HepG2 (cell line): ENCODE measurements around the gene SLC43A1. TPM values are rescaled to one million over a fixed set of nuclear protein-coding genes. Genes with fewer than 3 reads are reported as not detected.

Experiments used
- ATAC-seq: fragments of 200-7000 bp; cut with Tn5 transposase; 3 replicates; pipeline ENCODE4 v1.9.1; 2020; ENCODE audit warnings: mild to moderate bottlenecking, moderate library complexity
- BruUV-seq: library from RNA; stranded (reverse); fragments of 400-500 nt; replicated peaks from 2 replicates; lab custom pipeline; 2021; lab: Mats Ljungman, UMichigan
- CTCF ChIA-PET: fragments of 300-600 bp; formaldehyde crosslinking; extraction: SDS; loops from one replicate; lab custom pipeline; 2021; ENCODE audit warnings: low total read pairs, inconsistent platforms, low intra/inter-chr PET ratio; lab: Yijun Ruan, JAX
- POLR2A ChIA-PET: fragments of 350-600 bp; sonication (Branson Sonifier 250); formaldehyde crosslinking; loops from one replicate; lab custom pipeline; 2020; ENCODE audit warnings: antibody characterized with exemption, inconsistent platforms; lab: Yijun Ruan, JAX
- DNase-seq: peaks from one replicate; pipeline ENCODE4 v3.0.0-alpha.2; 2015; ENCODE audit warnings: low spot score
- FAIRE-seq: peaks from 3 replicates; lab custom pipeline; 2011; peaks lifted over from hg19 to GRCh38; lab: Jason Lieb, UNC
- H2AFZ ChIP-seq: one replicate; pipeline ENCODE4 v1.6.1; 2011; ENCODE audit warnings: low read length, inconsistent platforms
- H3K27ac ChIP-seq: fragments of 300-600 bp; 3 replicates; pipeline ENCODE4 v1.8.0; 2011; ENCODE audit warnings: mixed run types, mild to moderate bottlenecking, mixed read lengths, low read length, inconsistent platforms; ENCODE audit not compliant: insufficient read depth; ENCODE audit errors: extremely low read length
- H3K27me3 ChIP-seq, 2 experiments: fragments of 200-600 bp in 1 of 2; 2 replicates in 1 of 2; 3 replicates in 1 of 2; pipeline versions ENCODE4 v1.6.0 to v1.8.0; 2011; ENCODE audit warnings: low read length in 2 of 2, mild to moderate bottlenecking in 2 of 2, moderate library complexity in 2 of 2, inconsistent platforms in 1 of 2; ENCODE audit not compliant: insufficient read depth in 2 of 2, control insufficient read depth in 1 of 2
- H3K36me3 ChIP-seq, 2 experiments: fragments of 200-600 bp in 1 of 2; replicated peaks in 1 of 2; 2 replicates in 1 of 2; 3 replicates in 1 of 2; pipeline versions ENCODE4 v1.5.1 to v1.8.0; 2011; ENCODE audit warnings: low read length in 2 of 2, inconsistent platforms in 1 of 2; ENCODE audit not compliant: insufficient read depth in 2 of 2, control insufficient read depth in 1 of 2
- H3K4me1 ChIP-seq: 2 replicates; pipeline ENCODE4 v1.5.1; 2012; ENCODE audit warnings: low read length, inconsistent platforms; ENCODE audit not compliant: insufficient read depth
- H3K4me2 ChIP-seq: 2 replicates; pipeline ENCODE4 v1.6.0; 2011; ENCODE audit warnings: low read depth, low read length, inconsistent platforms
- H3K4me3 ChIP-seq, 3 experiments: fragments of 200-600 bp in 1 of 3; sonication (generic), shearing (Covaris generic) in 1 of 3; replicated peaks in 1 of 3; 2 replicates each; pipeline ENCODE4 v1.5.1; 2011 to 2016; ENCODE audit warnings: low read length in 3 of 3, inconsistent platforms in 2 of 3, low read depth in 2 of 3, mild to moderate bottlenecking in 2 of 3, control low read depth in 1 of 3, mixed read lengths in 1 of 3; ENCODE audit not compliant: insufficient read depth in 1 of 3
- H3K79me2 ChIP-seq: one replicate; pipeline ENCODE4 v1.6.1; 2011; ENCODE audit warnings: low read length, inconsistent platforms; ENCODE audit not compliant: insufficient read depth
- H3K9ac ChIP-seq: 2 replicates; pipeline ENCODE4 v1.6.0; 2011; ENCODE audit warnings: mild to moderate bottlenecking, low read depth, low read length, inconsistent platforms; ENCODE audit not compliant: insufficient read depth
- H3K9me3 ChIP-seq: 2 replicates; pipeline ENCODE4 v1.5.1; 2012; ENCODE audit warnings: mild to moderate bottlenecking, low read length
- H4K20me1 ChIP-seq: 2 replicates; pipeline ENCODE4 v1.6.0; 2011; ENCODE audit warnings: inconsistent platforms, mild to moderate bottlenecking, low read length, moderate library complexity; ENCODE audit not compliant: insufficient read depth
- ATF4 ChIP-seq, 2 experiments: fragments of 450-650 bp in 1 of 2; sonication (generic) in 1 of 2; formaldehyde crosslinking; IDR thresholded peaks; 2 replicates each; pipeline versions ENCODE4 v1.5.0 to v1.8.0; 2020 to 2022; ENCODE audit warnings: mild to moderate bottlenecking in 1 of 2, missing genetic modification reagents in 1 of 2
- EHMT2 ChIP-seq: fragments of 200-600 bp; sonication (generic); IDR thresholded peaks from 2 replicates; pipeline ENCODE4 v1.7.0; 2017; ENCODE audit warnings: antibody characterized with exemption, low read depth, low read length, borderline replicate concordance
- ELK4 ChIP-seq: sonication (generic); formaldehyde crosslinking; IDR thresholded peaks from 2 replicates; pipeline ENCODE4 v1.9.0; 2021; ENCODE audit warnings: missing genetic modification reagents, borderline replicate concordance
- NCOA1 ChIP-seq: sonication (generic); formaldehyde crosslinking; IDR thresholded peaks from 2 replicates; pipeline ENCODE4 v1.9.0; 2021; ENCODE audit warnings: missing genetic modification reagents
- ZBTB7A ChIP-seq: sonication (generic); formaldehyde crosslinking; IDR thresholded peaks from 2 replicates; pipeline ENCODE4 v1.8.0; 2022; ENCODE audit warnings: mild to moderate bottlenecking, missing genetic modification reagents
- ZNF382 ChIP-seq: sonication (generic); formaldehyde crosslinking; IDR thresholded peaks from 2 replicates; pipeline ENCODE4 v1.5.0; 2020; ENCODE audit warnings: missing genetic modification reagents, mild to moderate bottlenecking, borderline replicate concordance
- WGBS: methylation state at CpG from one replicate; pipeline ENCODE4 v1.1.6; 2017; ENCODE audit warnings: low lambda C conversion rate; 5-methylcytosine and 5-hydroxymethylcytosine counted together
- in situ Hi-C: cut with HindIII; loops from 2 replicates; pipeline ENCODE4 v1.10.0; 2017; ENCODE audit warnings: low pct_unique_long_range_greater_than_20kb; ENCODE audit not compliant: extremely low pct_ligation_motif_present
- intact Hi-C: fragments of 100-400 bp; cut with micrococcal nuclease; formaldehyde crosslinking; loops from one replicate; pipeline ENCODE4 v1.10.0; 2022; ENCODE audit not compliant: unreplicated experiment
- polyA plus RNA-seq, 8 experiments: library from polyadenylated mRNA; depleted of rRNA in 3 of 8; stranded (reverse) in 7 of 8; unstranded in 1 of 8; fragments of >200 nt; fragmentation: Illumina TruSeq in 4 of 8; extraction: Trizol in 4 of 8; gene quantifications; 2 replicates each; pipeline versions ENCODE4 v1.2.1 to v1.2.3, GENCODE V29; 2011 to 2016; ENCODE audit warnings: low read depth in 4 of 8, missing spikeins in 1 of 8, mixed read lengths in 1 of 8; ENCODE audit not compliant: insufficient read depth in 1 of 8
- total RNA-seq, 5 experiments: library from RNA; depleted of rRNA; stranded (reverse); fragments of >200 nt; fragmentation: Illumina TruSeq; extraction: Trizol; gene quantifications; 2 replicates each; pipeline ENCODE4 v1.2.3, GENCODE V29; 2016; ENCODE audit warnings: low read depth in 1 of 5
- TF ChIP-seq, protein P1 (sequence below): sonication (generic); formaldehyde crosslinking; IDR thresholded peaks from 2 replicates; pipeline ENCODE4 v1.8.1; 2023; ENCODE audit warnings: mild to moderate bottlenecking, moderate library complexity, missing genetic modification reagents
- TF ChIP-seq, protein P2 (sequence below): sonication (generic); formaldehyde crosslinking; IDR thresholded peaks from 2 replicates; pipeline ENCODE4 v1.8.1; 2023; ENCODE audit warnings: mild to moderate bottlenecking, inconsistent platforms, moderate library complexity, missing genetic modification reagents, borderline replicate concordance

Gene SLC43A1
- total and polyA plus RNA-seq, 2 of the 13 experiments (the other 11 are each of a cell fraction or from before 2014, with no cell fraction given): 72.3 to 87.6 TPM

- Histone ChIP-seq H3K4me3 (no peak overlapping the region), H3K4me1 (peaks cover 100% of the 10 kb centered on the region), H3K27me3 (no peaks in the 10 kb centered on the region), H3K79me2 (peaks cover 43% of the 10 kb centered on the region), H4K20me1 (peaks cover 13% of the 10 kb centered on the region), H3K27ac (peak overlapping the region; percentile 66), H3K9me3 (no peaks in the 10 kb centered on the region), H3K9ac (no peak overlapping the region), H3K4me2 (no peak overlapping the region), H3K36me3 (peaks cover 13 to 56% of the 10 kb centered on the region in 2 experiments), H2AFZ (no peak overlapping the region)
- in situ Hi-C loops: no loop called here
- ATAC-seq: no peak
- no peak for FAIRE-seq
- WGBS: 91% methylated on average over 6 of the region's 8 CpGs
- CTCF ChIA-PET: no interaction called here
- DNase-seq: no peak
- intact Hi-C loops: no loop called here
- POLR2A ChIA-PET: interaction anchor here (9.7 kb wide), 1 partner anchor 15 kb away, joined by 111 read pairs; the partner anchor contains the start of gene SLC43A1
- TF ChIP-seq ELK4: no peak
- TF ChIP-seq, protein P1, sequence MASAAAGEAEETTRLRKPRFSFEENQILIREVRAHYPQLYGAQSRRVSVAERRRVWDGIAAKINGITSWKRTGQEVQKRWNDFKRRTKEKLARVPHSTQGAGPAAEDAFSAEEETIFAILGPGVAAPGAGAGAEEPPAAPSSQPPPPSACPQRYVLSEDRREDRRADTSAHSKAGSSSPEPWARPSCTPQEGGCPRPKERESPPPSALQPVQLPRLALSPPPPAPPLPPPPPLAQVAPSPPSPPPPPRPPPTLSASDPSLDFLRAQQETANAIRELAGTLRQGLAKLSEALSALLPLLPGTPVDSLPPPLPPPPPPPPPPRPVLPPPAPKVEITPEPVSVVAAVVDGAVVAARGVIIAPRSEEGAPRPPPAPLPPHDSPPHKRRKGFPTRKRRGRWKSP (CRISPR knock-in tag): no peak
- TF ChIP-seq, protein P2, sequence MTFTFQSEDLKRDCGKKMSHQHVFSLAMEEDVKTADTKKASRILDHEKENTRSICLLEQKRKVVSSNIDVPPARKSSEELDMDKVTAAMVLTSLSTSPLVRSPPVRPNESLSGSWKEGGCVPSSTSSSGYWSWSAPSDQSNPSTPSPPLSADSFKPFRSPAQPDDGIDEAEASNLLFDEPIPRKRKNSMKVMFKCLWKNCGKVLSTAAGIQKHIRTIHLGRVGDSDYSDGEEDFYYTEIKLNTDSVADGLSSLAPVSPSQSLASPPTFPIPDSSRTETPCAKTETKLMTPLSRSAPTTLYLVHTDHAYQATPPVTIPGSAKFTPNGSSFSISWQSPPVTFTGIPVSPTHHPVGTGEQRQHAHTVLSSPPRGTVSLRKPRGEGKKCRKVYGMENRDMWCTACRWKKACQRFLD: no peak
- TF ChIP-seq EHMT2: no peak
- no peak for TF ChIP-seq ATF4 (CRISPR knock-in tag; IDR thresholded peaks at IDR 0.05)
- no peak for TF ChIP-seq ZNF382 (CRISPR knock-in tag)
- 0 out of 2 replicates have a peak, but pooled peaks have one; percentile 30 for TF ChIP-seq ZBTB7A (CRISPR knock-in tag)
- no peak for TF ChIP-seq NCOA1 (CRISPR knock-in tag)
- TSS peak; percentile 9 for BruUV-seq
These were observed 15.0 kb downstream of the SLC43A1 start for GRCh38 chr11:57500515-57500914.
